Stimulated activated CD4-positive, alpha-beta T cell treated with anti-CD3 and anti-CD28 coated beads, Interleukin-12 subunit alpha, Interleukin-12 subunit beta, amount 100 ng/mL, for 48 hours (primary cell): ENCODE measurements around the gene SGCD.

ENCODE experiments used
- DNase-seq, 3 donors: peaks; one replicate each; pipeline ENCODE4 v3.0.0-alpha.2; 2020; ENCODE audit warnings: low read depth in 2 of 3, low spot score in 1 of 3

Gene SGCD

DNA sequence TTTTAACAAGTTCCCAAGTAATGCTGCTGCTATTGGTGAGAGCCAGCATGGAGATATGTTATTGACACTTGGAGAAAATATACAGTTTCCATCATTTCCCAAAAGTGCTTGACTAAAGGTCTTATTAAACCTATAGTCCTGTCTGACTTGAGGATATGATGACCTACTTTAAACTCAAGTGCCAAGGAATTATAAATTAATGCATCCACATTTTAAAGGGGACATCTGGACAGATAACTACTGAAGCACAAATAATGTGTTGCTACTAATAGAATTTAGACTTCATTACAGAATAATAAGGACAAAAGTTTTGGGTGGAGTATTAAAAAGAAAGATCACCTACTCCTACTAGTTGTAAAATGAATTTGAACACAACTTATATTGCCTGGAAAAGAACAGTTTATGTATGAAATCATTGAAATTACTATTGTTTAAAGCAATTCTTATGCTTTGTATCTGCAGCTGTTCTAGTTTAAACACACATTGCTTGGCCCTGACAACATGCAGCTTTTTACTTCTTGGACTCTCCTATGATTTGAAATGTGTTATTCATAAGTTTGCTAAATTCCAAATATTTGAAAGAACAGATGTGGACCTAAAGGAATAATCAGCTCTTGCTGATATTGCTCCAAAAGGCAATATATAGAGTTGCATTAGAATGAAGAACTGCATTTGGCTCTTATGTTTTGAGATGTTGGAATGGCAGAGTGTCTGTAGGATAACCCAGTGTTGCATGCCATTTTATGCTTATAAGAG lies 73.4 kb downstream of the SGCD start:
- DNase-seq, result no peak

DNA sequence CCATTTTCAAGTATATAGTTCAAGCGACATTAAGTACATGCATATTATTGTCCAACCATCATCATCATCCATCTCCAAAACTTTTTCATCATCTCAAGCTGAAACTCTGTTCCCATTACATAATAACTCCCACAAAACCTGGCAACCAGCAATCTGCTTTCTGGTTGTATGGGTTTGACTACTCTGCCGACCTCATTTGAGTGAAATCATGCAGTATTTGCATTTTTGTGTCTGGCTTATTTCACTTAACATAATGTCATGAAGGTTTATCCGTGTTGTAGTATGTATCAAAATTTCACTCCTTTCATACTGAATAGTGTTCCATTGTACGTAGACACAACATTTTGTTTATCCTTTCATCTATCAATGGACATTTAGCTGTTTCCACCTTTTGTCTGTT lies 74.8 kb downstream of the SGCD start:
- no peak for DNase-seq

DNA sequence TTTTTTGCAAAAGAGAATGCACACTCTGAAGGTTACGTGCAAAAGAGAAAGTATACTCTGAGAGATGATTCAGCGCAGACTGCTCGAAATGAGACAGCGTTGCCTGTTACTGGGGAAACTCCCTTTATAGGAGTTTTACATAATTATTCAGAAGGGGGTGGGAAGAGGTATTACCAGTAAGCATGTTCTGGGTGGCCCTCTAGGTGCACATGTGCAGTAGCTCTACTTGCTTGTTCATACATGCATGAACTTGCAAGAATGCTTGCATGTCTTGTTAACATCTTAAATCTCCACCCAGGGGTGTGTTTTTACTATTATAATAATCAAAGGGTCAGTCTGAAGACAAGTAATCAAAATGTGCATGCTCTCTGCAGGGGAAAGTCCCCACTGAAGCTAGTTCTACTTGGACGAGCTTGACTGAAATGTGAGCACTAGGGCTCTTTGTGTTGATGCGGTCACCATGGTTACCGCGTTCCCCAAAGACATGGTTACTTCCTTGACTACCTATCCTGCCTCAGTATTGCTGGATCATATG lies 75.5 kb downstream of the SGCD start:
- DNase-seq, result peak; percentile 18 to 29 (median 20)

DNA sequence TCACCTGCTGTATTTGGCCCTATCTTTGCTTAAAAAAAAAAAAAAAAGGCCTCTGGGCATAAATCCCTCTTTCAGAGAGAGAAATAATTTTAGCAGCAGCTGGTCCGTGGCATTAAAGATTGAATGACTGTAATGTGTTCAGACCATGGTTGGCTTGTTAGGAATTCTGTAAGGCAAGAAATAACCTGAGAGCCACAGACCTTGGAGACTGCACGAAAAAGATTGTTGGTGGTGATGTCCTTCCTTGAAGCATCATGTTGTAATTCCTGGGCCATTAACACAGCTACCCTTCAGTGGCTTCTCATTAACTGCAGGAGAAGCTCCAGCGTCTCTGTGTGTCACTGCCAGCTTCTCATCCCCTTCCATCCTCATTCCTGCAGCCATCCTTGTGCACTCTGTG lies 79.0 kb downstream of the SGCD start:
- no peak for DNase-seq

DNA sequence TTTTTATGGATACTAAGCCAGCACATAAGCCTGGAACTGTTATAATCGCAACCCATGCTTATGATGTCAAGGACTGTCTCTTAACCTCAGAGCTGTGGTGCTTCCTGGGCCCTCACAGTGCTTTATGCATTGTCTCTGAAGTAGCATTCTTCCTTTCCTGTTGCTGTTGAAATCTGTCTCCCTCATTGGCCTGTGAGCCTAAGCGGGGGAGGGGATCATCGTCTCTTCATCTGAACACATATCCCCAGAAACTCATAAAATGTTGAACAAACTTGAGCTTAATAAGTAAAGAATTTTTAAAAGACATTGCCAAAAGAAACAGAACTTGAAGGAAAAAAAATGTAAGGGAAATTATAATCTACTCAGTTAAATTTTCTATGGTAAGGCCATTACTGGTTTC lies 80.3 kb downstream of the SGCD start:
- no peak for DNase-seq

DNA sequence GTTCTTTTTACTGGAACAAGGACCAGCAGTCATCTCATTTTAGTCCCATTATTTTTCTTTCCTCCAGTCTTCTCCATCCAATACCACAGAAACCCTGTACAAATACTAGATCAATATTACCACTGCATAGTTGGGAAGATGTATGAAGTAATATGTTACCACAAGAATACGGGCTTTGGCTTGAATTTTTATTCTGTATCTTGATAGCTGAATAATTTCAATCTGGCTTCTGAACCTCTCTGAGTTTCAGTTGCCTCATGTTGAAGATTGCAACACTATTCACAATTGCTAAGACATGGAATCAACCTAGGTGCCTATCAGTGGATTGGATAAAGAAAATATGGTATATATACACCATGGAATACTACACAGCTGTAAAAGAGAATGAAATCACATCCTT lies 82.9 kb downstream of the SGCD start:
- no peak for DNase-seq

DNA sequence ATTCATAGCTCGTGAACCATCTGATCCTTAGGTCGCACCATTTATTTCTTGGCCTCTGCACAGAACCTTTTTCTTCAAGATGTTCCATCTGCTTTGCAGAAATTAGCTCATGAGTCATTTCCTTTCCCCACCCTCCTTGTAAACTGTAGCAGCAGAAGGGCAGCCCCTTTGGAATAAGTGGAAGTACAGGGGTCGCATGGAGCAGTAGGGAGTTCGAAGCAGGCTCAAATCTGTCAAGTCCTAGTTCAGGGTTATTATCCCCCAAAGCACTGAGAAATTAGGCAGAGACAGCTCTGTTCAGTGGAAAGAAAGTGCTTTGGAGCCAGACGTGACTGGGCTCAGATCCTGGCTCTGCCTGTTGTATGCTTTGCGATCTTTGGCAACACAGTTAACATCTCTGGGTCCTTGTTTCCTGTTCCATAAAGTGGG lies 84.2 kb downstream of the SGCD start:
- DNase-seq, result no peak

DNA sequence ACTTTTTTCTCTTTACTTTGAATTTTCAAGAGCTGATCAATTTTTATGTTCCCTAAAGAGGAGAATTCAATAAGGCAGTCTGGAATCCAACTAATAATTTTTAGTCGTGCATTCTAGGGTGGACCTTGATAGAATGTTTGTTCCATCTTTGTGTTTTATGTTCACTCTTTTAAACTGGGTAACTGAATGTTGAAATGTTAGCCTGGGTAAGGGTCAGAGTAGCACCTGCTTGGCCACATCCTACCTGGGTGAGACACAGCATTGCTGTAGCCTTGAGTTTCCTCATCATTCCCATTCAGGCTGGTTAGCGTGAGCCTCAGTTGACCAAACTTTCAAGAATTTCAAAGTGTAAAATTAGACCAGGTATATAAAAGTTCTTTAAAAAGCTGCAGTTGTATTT lies 85.0 kb downstream of the SGCD start:
- no peak for DNase-seq

DNA sequence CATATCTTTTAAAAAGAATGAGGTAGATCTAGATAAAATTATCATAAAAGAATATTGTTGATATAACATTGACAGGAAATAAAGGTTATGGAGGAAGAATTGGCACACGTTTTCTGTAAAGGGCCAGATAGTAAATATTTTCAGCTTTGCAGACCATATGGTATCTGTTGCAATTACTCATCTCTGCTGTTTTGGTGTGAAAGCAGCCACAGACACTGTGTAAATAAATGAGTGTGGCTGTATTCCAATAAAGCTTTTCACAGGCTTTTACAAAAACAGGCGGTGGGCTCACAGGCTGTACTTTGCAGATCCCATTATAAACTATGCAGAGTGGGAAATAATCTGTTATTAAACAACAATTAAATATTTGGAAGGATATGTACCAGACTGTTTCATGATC lies 87.4 kb downstream of the SGCD start:
- DNase-seq, result no peak

DNA sequence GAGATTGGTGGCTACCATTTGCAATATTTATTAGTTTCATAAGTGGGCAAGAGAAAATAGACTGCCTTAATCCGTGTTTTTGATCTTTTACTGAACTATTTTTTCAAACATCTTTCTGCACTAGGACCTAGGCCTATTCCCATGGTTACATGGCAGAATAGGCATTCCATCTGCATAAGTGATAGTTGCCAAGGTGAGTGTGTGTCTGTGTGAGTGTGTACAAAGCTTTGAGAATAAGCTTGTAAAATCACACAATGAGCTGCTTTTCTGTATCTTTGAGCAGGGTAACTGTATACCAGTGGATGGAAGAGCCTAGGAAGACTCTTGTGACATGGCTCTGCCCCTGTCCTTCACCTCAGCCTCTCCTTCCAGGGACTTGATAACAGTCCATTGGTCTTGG lies 92.7 kb downstream of the SGCD start:
- DNase-seq, result no peak

DNA sequence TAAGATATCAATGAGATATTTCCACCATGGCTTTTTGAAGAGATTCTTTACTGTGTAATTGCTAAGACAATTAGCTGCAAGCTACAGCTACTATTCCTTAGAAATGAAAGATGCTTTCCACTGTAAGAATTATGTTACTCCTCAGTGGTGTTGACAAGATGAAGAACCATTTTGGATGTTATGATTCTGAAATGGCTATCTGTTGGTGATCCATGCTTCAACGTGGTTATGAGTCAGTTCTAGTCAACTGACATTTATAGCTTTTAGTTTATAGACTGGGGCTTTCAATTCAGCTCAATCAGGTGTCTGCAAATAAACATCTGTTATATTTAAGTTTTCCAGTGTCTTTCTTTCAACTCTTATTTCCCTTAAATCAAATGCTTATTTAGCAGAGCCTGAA lies 93.7 kb downstream of the SGCD start:
- no peak for DNase-seq

DNA sequence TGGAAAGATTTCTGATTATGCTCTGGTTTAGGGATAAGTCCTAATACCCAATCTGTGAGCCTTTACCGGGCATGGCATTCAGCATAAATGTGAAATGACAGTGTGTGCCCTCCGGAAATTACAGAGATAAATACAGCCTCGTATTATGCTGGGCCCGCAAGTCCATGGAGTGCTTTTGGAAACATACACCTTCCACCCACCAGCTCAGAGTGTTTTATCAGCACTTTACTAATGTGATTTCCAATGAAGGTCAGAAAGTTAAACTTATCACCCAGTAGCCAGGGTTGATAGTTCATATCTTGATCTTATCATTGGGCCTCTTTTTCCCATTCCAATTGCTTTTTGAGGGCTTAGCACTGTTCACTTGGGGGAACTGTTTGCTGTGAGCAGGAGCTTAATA lies 94.8 kb downstream of the SGCD start:
- no peak for DNase-seq

DNA sequence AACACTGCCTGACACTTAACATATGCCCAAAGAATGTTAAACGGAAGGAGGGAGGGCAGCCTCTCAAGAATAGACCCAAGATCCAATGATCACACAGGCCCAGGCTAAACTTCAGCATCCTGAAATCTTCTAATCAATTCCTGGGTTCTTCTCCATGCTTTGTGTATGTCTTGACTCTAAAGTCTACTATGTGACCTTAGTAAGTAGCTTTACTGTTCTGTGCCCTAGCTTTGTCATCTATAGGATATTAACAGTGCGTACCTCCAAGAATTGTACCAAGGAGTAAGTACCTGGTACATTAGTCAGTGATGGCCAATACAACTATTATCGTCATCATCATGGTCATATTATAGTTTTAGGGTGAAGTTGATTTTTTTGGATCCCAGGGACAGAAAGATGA lies 96.6 kb downstream of the SGCD start:
- no peak for DNase-seq

DNA sequence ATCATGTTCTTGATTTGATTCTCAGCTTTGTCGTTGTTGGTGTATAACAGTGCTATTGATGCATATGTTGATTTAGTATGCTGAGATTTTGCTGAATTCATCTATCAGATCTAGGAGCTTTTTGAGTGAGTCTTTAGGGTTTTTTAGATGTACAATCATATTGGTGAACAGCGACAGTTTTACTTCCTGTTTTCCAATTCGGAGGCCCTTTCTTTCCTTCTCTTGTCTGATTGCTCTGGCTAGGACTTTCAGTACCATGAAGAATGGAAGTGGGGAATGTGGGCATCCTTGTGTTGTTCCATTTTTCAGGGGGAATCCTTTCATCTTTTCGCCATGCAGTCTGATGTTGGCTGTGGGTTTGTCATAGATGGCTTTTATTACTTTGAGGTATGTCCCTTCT lies 100.4 kb downstream of the SGCD start:
- no peak for DNase-seq

DNA sequence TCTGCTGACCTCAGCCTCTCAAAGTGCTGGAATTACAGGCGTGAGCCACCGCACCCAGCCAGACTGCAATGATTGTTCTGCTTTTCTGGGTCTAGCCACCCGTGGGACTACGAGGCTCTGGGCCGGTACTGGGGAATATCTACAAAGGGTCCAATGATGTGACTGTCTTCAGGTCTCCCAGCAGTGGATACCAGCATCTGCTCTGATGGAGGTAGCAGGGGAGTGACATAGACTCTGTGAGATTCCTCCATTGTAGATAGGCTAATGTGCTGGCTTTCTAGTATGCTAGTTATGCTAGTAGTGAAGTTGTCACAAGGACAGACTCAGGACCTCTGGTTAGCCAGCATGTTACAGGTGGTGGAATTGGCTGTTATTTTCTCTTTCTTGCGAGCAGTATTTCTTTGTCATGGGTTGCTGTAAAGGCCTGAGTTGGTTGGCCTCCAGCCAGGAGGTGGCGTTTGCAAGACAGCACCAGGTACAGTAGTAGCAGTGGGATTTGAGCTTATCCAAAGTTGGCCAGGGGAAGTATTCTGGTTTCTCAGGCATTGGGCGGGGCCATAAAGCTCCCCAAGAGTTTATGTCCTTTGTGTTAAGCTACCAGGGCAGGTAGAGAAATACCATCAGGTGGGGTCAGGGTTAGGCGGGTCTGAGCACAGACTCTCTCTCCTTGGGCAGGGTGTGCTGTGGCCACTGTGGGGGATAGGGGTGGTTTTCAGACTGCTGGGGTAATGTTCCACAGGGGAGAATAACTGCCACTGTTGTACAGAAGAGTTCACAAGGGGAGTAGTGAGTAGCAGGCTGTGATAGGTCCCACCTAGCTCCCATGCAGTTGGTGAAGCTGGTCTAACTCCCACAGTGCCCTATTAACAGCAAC lies 105.2 kb downstream of the SGCD start:
- DNase-seq, result no peak

DNA sequence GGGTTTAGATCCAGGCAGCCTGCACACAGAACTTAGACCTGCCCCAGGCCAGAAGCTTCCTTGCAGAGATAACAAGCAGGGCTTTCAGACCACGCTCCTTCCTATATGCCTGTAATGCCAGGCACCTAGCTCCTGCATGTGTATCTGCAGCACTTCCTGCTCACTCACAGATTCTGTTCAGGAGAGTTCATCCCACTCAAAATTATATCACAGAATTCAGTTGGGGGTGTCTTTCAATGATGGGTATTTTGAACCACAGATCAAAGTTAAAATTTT lies 105.8 kb downstream of the SGCD start:
- DNase-seq, result no peak

DNA sequence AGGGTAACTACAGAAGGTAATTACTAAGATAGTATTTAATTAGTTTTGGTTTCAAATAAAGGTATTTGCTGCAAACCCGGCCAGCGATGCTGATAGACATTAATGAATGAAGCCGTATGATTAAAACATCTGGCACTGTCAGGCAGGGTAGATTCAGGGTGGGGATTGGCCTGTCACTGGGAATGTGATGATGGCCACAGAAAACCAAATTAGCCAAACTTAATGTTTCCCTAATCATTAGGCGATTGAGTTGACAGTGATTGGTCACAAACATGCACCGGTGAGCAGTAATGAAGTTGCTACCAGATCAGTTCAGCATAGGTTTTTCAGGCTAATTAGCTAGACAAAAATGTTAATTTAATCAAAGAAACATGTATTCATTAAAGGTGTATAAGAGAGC lies 107.5 kb downstream of the SGCD start:
- no peak for DNase-seq

DNA sequence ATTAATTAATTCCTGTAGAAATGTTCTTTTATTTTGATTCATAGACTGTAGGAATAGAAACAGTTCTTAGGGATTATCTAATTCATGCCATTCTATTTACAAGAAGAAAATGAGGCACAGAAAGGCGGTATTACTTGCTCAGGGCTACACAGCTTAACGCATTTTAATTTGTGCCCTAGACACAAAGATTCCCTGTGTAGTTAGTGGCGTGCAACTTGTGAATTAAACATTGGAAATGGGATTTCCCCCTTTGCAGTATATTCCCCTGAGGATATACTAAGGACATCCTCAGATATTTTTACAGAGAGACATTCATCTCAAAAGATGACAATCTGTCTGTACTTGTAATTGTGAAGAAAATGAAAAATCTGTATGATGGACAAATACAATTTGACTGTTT lies 108.1 kb downstream of the SGCD start:
- DNase-seq, result no peak

DNA sequence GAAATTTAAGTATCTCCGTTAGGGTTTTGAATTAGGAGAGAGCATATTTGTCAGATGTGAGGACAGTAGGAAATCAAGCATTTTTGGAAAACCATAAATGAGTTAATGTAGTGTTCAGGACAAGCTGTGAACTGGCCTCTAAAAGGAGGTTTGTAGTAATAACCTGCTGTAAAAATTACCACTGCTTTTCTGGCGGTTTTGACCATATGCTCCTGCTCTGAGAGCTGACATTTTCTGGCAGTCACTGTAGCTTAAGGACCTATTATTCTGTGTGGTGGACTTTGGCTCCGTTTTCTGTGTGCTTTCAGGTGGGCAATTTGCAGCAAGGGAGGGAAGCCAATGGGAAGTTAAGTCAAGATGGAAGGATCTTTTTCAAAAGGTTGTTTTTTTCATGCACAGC lies 111.1 kb downstream of the SGCD start:
- no peak for DNase-seq

DNA sequence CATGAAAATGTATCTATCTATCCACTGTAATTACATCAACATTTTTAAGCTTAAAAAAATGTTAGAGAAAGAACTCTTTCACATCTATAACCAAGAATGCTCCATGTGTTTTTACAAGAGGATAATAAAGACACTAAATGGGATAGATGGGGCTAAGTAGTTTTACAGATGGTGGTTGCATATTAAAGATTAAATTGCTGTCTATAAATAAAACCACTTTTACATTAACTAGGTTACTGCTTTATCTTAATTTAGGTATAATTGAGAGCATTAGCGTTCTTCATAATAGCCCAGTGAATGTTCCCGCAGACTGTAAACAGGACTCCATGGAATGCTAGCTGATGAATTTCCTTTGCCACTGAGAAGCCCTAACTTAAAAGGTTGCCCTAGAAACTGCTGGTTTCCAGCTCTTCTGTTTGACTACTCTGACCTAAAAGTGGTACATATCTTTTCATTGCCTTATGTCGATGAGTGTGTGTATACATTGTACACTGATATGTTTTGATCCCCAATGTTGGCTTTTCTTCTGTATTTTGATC lies 117.9 kb downstream of the SGCD start:
- no peak for DNase-seq

DNA sequence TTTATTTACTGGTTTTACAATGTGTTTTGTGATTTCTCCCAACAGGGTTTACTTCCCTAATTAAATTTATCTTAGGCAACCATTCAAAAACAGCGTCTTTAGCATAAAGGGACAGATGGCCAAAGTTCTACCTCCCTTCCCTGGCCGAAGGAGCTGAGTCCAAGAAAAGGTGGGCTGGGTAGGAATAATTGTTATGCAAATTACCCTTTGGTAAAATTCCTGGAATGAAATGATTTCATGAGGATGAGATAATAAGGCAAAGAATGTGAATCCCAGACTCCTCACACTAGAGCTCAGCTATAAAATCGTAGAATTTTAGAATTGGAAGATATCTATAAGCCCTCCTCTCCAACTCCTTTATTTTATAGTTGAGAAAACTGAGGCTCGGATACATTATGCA lies 119.6 kb downstream of the SGCD start:
- DNase-seq, result no peak

DNA sequence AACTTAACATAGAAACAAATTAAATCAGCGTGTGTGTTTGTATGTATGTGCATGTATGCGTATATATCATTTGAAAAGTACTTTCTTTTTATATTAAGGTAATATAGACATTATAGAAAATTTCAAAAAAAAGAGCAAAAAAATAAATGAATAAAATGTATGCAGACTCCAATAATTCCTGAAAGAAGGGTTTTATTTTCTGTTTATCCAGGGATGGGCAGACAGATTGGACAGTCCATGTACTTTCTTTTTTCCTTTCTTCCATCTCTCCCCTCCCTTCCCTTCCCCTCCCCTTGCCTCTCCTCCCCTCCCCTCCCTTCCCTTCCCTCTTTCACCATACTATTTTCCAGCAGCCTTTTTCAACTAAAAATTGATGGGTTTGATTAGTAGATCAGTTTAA lies 123.8 kb downstream of the SGCD start:
- DNase-seq, result no peak
